Measurements from ENCODE around the gene CHD1.

CHD1 gene

DNA sequence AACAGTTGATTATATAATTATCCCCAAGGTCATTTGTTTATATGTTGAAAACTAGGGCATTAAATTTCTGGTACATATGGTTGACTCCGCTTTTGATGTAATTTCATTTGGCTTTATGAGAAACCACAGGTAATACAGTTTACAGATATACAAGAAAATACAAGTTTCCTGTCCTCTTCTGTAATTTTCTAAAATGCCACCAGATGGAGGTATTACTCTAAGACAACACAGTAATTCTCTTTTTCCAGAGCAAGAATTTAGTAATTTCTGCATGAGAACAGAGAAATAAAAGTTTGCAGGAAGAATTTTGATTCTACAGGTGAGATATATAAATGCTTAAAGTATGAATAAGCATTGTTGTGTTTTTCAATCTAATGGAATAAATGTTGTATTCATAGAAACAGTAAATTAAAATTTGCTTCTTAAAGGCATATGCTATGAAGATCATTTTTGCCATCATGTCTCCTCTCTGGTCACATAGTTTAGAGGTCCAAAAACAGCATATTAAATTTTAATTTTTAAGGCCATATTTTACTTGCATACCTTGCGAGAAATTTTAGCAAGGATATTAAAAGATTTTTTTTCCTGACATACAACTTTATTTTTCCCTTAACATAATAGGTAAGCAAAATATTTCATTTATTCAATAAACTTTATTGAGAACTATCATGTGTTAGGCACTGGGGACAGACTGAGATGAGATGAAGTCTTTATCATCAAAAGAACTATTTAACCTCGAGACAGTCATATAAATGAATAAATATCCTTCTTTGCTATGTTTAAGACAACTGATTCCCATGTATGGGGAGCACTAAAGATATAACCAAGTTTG is 22.7 kb downstream of the CHD1 start:
- intact Hi-C loops (cut with DNase I) = loop anchor here (1.0 to 10.0 kb wide), 2 partner anchors 126 to 159 kb away; no protein-coding TSS in a partner anchor
- no peak for DNase-seq

DNA sequence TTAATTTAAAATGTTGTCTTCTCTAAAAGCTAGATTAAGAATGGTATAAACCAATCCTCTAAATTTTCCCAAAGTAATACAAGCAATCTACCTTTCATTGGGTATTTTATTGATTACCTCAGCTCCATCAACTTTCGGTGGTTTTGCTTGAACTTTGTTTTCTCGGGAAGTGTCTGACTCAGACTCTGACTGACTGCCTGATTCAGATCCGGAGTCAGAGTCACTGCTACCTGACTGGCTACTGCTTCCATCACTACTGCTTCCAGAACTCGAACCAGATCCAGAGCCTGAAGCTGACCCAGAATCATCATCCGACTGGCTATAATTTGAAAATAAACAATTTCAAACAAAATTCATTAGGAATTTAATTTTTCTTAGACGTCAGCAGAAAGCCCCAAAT is 24.0 kb downstream of the CHD1 start:
- intact Hi-C loops (cut with DNase I) = loop anchor here (10.0 kb wide), 1 partner anchor 160 kb away; no protein-coding TSS in a partner anchor
- DNase-seq = no peak

DNA sequence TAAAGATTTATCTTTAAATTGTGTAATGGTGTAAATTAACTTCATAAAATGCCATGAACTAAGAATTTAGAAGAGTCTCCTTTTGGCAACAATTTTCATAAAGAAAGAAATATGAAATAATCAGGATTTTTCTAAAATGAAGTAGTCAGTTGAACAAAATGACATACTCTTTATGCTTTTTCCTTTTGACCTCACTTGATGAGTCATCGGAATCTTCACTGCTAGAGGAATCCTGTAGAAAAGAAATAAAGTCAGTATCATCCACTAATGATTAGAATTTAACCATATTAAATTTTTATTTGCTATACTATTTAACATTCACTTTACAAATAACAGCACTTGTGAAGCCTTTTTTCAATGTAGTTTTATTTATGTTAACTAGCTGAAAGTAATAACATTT is 26.1 kb downstream of the CHD1 start:
- no peak for DNase-seq
- intact Hi-C loops (cut with DNase I) = loop anchor here (10.0 kb wide), 1 partner anchor 162 kb away; no protein-coding TSS in a partner anchor

DNA sequence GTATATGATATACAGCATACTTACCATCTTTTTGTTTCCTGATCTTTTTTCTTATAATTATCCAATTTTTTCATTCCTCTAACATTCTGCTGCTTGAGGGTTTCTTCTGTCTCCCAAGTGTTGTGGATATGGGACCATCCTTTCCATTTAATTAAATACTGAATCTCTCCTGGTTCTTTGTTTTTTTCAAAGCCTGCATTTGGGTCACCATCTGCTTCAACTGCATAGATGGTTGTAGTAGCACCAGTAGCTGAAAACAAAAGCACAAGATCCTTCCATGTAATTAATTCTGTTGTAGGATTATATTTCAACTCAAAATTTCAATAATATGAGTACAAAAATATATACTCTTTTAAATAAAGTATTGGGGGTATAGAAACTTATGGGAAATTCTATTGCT is 29.4 kb downstream of the CHD1 start:
- intact Hi-C loops (cut with DNase I) = no loop called here
- DNase-seq = no peak

DNA sequence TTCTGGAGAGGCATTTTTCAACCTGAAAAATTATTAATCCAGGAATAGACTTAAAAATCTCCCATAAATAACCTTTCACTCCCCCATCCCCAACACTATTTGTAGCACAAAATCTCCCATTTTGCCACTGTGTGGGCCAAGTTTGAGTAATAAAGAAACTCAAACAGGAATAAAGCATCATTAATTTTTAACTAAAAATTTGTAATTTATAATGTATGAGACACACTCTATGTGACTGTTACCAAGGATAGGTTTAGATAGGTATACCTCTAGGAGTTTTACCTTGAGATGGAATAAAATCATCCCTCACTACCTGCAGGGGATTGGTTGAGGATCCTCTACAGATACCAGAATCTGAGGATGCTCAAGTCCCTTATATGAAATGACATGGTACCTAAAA is 30.1 kb downstream of the CHD1 start:
- DNase-seq = no peak
- intact Hi-C loops (cut with DNase I) = no loop called here

DNA sequence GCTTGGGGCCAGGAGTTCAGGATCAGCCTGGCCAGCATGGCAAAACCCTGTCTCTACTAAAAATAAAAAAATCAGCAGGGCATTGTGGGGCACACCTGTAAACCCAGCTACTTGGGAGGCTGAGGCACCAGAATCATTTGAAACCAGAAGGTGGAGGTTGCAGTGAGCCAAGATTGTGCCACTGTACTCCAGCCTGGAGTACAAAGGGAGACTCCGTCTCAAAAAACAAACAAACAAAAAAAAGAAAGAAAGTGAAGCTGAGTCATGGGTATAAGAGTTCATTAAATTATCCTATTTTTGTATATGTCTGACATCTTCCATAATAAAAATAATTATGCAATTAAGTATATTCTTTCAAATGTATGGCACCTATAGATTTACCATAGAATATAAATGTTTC is 37.2 kb downstream of the CHD1 start:
- DNase-seq = no peak
- intact Hi-C loops (cut with DNase I) = no loop called here

DNA sequence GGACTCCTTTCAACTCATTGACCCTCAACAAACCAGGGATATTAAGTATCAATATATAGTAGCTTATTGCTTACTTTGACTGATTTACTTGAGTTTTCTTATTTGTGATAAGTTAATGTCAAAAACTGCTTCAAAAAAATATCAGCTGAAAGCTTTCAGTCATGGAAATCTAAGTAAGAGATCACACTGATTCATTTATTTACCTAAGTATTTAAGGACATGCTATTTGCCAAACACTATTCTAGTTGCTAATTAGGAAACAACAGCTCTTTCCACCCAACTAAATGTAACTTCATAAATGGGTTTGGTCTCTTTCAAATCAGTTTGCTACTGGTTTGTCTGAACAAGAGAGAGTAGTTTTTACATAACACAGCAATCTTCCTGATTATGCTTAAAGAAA is 48.2 kb downstream of the CHD1 start:
- intact Hi-C loops (cut with DNase I) = no loop called here
- DNase-seq = no peak

DNA sequence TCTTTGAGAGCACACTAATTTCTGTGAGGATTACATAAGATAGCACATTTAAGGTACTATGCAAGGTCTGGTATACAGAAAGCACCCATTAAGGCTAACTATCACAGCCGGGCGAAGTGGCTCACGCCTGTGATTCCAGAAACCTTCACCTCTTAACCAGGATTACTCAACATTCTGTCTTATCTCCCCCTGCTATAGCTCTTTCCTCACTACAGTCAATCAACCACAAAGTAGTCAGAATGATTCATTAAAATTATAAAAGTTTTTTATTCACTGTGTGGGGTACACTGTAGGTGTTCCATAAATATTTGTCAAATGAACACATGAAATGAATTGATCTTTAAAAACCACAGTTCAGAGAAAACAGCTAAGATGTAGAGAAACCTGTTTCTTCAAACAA is 48.7 kb downstream of the CHD1 start:
- intact Hi-C loops (cut with DNase I) = no loop called here
- no peak for DNase-seq

DNA sequence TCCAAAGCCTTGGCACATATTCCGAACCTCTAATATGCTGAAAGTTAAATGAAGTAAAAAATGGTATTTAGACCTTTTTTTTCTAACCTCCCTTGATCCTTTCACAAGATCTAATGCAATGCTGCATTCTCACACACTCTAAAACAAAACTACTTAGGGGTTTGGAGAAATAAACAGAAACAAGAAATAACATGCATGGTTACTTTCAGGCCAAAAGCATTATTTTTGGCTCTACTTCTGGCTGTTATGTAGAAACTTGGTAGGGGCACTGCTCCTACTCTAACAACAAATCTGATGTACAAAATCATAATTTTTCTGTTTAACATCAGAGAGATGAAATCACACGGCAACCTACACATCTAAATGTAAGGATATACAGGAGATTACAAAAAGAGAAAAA is 51.2 kb downstream of the CHD1 start:
- intact Hi-C loops (cut with DNase I) = no loop called here
- DNase-seq = no peak

DNA sequence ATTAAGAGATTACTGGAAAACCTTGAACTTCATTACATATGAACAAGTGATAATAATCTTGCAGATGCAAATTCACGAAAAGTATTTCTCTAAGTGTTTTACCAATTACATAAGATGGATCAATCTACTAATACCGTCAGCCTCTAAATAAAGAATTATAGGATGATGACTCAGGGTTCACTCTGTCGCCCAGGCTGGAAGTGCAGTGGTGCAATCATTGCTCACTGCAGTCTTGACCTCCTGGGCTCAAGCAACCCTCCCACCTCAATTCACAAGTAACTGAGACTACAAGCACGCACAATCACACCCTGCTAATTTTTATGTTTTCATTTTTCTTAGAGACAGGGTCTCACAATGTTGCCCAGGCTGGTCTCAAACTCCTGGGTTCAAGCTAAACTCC is 56.1 kb downstream of the CHD1 start:
- no peak for DNase-seq
- intact Hi-C loops (cut with DNase I) = no loop called here

DNA sequence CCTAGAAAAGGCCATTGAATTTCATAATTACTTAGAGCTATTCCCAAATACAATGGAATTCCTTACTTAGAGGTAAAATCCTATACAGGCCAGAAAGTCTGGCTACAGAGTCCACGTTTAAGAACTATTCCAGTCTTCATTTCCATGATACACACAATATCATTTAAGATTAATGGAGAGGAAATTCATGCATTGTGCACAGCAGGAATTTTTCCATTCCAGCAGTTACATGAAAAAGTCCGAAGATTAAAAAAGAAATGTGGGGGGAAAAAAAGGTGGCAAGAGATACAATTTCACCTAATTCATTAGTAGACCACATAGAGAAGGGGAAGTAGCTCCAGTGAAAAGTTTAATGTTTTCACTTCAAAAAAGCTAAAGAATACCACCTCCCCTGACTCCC is 63.1 kb downstream of the CHD1 start:
- intact Hi-C loops (cut with DNase I) = no loop called here
- DNase-seq = no peak

DNA sequence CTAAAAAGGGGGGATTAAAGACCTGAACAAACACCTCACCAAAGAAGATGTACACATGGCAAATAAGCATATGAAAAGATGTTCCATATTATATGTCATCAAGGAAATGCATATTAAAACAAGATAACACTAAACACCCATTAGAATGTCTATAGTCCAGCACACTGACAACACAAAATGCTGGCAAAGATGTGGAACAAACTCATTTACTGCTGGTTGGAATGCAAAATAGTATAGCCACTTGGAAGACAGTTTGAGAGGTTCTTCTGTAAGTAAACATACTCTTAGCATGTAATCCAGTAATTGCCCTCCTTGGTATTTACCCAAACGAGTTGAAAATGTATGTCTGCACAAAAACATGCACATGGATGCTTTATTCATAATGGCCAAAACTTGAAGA is 81.8 kb downstream of the CHD1 start:
- no peak for DNase-seq

DNA sequence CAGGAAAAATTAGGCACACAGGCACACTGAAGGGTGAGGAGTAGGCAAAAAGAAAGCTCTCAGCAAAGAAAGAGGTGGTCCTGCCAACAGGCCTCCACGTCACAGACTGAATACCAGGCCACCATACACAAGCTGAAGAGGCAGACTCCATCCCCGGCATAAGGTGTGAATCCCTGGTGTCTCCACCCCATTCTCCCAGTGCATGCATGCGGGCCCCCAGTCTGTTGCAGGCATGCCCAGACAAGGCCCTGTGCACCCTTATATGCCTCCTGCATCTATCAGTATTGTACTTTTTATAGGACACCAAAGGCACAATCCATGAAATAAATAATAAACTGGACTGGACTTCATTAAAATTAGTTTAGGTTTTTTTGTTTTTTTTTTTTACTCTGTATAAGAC is 82.3 kb downstream of the CHD1 start:
- DNase-seq = no peak
- intact Hi-C loops (cut with DNase I) = no loop called here

More for the DNA sequence above, 81.8 kb downstream of the CHD1 start:
- intact Hi-C loops (cut with DNase I) = no loop called here

DNA sequence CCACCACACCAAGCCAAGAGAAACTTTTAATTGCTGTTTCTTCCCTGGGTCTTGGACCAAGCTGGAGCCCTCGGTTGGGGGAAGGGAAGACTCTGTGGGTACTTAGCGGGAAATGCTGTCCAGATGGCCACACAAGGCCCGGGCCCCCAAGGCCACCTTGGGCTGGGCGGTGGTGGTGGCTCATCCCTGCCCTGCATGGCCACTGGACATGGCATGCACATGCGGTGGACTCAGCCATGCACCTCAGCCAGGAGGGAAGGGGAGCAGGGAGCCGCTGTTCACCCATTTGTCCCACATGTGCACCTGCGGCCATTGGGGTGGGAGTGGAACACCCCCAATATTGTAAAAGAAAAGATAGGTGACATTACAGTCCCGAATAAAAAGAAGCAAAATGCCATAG is 82.9 kb downstream of the CHD1 start:
- DNase-seq = no peak
- intact Hi-C loops (cut with DNase I) = no loop called here

DNA sequence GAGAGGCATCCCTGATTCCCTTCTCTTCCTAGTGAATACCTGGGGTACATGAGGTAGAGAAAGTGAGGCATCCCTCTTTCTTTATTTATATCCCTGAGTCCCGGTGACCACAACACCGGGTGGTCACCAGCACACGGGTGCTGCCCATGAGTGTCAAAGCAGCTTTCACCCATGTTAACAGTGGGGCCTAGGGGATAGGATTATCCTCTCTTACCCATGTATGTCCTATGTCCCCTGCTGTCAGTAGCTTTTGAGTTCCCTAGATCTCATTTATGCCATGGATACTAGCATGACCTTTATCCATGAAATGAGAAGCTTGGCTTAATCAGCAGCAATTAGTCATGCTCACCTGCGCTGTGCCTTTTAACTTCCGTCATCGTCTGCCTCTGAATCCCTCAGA is 83.9 kb downstream of the CHD1 start:
- intact Hi-C loops (cut with DNase I) = no loop called here

DNA sequence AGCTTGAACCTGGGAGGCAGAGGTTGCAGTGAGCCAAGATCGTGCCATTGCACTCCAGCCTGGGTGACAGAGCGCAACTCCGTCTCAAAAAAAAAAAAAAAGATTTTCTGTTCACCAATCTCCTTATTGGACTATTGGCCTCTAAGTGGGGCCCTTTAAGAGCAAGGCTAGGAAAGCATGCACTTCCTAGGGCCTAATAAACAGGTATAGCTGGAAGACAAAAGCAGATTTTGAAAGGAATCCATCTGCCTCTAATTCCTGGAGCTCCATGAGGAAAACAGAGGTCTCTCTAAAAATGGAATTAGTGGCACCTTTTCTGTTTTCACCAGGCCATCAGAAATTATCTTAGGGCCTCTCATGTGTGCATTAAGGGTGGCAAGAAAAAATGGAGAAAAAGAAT is 85.3 kb downstream of the CHD1 start:
- DNase-seq = no peak
- intact Hi-C loops (cut with DNase I) = no loop called here

More for the DNA sequence above, 83.9 kb downstream of the CHD1 start:
- DNase-seq = no peak

DNA sequence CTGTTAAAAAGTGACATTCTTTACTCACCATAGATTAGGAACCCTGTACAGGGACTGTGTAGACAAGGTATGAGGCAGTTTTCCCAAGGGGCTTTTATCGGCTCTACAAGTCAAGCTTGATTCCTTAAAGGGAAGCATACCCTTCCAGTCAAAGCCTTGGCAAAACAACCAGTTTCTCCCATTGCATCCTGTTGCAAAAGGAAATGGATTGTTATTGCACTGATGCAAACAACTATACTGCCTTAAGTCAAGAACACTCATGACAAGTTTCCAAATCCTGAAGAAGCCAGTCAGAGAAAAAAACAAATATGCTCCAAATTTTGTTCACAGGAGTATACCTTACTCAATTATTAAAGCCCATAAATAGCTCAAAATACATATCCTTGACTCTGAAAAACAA is 87.9 kb downstream of the CHD1 start:
- intact Hi-C loops (cut with DNase I) = no loop called here
- no peak for DNase-seq

DNA sequence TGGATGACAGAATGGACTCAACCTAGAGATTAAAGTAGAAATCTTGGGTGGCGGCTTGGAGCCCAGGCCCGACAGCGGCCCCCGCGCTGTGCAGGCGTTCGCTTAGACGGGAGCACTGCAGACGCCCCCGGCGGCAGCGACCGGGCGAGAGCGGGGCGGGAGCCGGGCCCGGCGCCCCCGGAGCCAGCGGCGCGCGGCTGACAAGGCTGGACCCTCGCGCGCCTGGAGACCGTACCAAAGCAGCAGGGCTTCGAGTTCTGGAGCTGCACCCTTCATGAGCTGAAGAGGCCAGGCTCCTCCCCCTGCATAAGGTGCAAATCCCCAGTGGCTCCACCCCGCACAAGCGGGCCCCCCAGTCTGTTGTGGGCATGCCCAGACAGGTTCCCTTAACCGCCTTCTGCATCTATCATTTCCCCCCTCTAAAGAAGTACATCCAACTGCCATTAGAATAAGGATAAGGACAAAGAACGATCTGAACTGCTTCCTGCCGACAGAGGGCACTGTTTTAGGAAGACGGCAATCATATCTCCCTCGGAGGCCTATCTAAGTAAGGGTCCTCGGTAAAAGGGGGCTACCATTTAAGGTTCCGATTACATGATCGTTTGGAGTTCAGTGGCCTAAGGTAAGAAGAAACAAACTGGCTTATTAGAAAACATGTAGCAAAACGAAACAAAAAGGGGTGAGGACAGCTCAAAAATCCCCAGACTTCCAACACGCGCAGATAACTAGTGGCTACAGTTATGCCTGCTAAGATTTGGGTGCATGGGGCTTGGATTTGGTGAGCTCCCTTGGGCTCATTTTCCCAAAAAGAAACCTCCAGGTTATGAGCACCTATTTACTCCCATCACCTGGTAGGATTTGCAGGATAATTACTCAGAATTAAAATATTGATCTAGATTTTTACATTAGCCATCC is 89.1 kb downstream of the CHD1 start:
- peak in 2 of 10 donors; percentile 74 to 83 for DNase-seq

DNA sequence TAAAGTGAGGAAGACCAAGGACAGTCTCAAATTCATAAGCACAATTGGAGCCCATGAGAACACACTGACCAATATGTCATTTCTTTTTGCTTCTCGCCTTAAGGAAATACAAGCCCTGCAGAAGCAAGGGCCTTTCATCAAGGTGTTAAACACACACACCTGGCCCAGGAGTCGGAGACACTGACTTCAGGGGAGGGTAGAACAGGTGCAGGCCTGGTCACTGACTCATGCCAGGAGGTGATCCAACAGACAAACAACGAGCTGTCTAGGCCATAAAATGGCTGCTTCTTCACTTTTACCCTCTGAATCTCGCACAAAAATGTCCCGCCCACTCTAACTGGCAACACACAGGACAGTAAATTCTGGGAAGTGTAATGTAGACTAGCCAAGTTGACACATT is 92.6 kb downstream of the CHD1 start:
- no peak for DNase-seq
- intact Hi-C loops (cut with DNase I) = no loop called here

More for the DNA sequence above, 89.1 kb downstream of the CHD1 start:
- intact Hi-C loops (cut with DNase I) = no loop called here

DNA sequence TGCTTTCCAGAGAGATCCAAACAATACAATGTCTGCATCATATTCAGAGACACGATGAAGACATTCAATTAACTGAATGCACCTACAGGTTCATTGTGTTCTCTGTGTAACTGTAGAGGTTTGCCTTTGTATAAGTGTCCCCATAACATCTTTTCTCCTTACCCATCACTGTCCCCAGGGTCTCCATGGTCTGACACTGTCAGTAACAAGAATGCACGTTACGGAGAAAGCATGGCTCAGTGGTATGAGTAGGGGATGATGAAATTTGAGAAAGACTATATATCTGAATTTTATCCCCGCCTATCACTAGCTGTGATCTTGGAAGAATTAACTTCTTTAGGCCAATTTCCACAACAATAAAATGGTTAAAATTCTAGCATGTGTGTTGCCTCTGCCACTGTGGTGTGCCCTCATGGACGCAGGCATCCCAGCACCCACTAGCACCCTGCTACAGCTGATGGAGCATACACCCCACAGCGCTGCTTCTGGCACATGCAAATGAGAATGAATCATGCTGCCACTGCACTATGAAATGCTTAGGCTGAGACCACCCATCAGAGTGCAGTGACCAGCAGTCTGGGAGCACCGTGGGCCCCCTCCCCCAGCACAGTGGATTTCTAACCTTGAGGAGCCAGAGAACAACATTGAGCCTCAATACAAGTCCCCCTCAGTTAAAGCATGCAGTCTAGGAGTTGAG is 101.1 kb downstream of the CHD1 start:
- intact Hi-C loops (cut with DNase I) = no loop called here
- peak in 1 of 10 donors; percentile 64 for DNase-seq

DNA sequence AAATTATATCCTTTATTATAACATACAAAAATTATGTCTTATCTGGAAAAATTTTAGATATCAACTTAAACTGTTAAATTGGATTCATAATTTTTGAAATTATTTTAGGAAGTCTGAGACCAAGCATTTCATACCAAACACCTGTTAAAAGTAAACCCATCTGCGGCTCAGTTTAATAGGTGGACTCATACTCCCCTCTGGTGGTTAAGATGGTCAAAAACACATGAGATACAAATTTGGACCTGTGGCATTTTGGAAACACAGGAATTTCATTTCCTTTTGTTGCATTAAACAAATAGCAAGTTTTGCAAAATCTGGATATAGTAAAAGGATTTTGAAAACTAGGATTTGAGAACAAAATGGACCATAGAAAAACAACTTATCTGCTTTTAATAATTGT is 101.6 kb downstream of the CHD1 start:
- intact Hi-C loops (cut with DNase I) = no loop called here
- no peak for DNase-seq

All from posterior cingulate gyrus (tissue), 11 donors.